ENCODE measurements around the gene C2orf72.
"Not testable (repeated sequence)": the region's sequence is repeated elsewhere in the genome, so short reads cannot be mapped to it uniquely, and the experiment has no call there.

C2orf72 gene

GRCh38 chr2:231046916-231047273 lies 9.6 kb downstream of the C2orf72 start:
- DNase-seq (ENCODE audit: low spot score) = no peak

DNA sequence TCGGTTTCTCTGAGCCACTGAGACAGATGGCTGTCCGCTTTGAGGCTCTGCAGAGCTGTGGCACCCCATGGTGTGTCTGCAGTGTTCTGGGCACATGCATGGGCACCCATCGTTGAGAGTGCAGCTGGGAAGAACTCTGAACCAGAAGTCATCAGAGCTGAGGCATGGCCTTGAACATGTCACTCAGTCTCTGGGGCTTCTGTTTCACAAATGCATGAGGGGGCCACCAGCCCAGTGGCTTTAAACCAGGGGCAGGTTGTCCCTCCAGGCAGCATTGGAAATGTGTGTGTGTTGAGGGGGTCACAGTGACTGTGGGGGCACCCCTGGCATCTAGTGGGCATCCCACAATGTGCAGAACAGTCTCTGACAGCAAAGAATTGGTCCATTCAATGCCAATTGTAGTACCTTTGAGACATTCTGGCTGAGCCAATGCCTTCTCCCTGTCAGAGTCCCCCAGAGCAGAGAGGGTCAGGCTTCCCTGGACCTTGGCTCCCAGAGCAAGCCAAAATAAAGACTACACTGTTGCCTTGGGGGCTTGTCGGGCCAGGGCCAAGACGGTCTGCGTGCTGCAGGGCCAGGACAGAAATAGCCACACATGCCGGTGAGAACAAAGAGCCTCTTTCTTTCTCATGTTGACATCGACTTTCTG lies 10.1 kb downstream of the C2orf72 start:
- DNase-seq (ENCODE audit: low spot score) = no peak

DNA sequence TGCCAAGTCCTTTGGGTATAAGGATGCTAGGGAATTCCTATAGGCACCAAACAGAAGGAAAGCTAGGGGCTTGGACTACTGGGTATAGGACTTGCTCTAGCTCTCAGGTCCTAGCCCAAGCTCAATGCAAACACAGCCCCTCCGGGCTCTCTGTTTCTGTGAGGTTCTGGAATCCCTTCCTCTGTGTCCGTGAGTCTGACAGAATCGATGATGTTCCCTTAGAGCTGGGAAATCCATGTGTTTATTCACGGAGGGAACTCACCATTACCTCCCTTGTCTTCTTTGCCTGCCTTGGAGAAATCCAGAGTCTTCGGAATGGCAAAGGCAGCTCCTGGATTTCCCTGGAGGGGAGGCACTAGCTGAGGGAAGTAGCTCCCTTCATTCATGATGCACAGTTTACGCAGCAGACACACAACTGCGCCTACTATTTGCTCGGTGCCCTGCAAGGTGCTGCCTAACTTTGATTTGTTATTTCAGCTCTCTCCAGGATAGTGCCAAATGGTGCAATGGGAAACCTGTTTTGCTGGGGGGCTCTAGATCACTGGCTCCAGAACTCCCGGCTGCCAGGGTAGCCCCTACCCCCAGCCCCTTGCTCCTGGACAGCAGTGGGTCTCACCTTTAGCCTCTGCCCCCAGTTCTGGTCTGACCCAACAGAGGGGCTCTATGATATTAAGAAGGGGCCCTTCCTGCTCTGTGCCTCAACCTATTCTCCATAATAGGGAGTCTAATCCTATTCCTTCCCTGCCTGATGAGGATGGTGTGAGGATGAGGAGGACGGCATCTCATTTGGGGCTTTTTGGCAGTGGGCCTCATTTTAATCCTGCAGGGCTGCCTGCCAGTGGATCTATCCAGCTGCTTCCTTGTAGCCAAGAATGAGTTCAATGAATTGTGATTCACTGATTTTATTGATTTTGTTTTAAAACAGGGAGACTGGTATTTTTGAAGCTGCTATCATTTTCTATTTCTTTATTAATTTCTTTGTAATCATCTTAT lies 10.9 kb downstream of the C2orf72 start:
- DNase-seq (ENCODE audit: low spot score) = no peak

DNA sequence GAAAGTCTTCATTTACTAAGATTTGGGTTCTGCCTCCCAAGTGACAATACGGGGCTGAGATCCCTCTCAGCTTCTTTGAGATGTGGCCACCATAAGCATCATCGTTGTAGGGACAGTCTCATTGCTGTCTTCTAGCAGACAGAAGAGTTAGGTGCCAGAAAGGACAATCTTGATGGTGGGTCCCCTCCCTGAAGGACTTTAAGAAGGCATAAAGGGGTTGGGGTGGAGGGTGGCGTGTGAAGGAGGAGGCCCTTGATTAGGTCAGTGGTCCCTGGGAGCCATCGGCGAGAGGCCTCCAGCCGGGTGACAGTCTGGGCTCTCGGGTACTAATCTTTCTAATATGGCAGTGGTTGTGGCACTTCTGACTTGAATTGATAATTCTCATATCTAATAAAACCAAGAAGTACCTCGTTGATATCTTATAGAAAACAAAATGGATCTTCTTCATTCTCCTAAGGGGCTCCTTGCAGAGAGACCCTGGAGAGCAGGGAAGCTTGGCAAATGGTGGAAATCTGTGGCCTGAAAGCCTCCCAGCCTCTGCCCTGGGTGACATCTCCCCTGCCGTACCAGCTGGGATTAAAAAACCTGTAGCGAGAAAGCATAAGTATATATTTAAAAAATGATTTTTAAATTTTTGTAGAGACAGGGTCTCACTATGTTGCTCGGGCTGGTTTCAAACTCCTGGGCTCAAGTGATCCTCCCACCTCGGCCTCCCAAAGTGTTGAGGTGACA lies 12.1 kb downstream of the C2orf72 start:
- no peak for DNase-seq (ENCODE audit: low spot score)

DNA sequence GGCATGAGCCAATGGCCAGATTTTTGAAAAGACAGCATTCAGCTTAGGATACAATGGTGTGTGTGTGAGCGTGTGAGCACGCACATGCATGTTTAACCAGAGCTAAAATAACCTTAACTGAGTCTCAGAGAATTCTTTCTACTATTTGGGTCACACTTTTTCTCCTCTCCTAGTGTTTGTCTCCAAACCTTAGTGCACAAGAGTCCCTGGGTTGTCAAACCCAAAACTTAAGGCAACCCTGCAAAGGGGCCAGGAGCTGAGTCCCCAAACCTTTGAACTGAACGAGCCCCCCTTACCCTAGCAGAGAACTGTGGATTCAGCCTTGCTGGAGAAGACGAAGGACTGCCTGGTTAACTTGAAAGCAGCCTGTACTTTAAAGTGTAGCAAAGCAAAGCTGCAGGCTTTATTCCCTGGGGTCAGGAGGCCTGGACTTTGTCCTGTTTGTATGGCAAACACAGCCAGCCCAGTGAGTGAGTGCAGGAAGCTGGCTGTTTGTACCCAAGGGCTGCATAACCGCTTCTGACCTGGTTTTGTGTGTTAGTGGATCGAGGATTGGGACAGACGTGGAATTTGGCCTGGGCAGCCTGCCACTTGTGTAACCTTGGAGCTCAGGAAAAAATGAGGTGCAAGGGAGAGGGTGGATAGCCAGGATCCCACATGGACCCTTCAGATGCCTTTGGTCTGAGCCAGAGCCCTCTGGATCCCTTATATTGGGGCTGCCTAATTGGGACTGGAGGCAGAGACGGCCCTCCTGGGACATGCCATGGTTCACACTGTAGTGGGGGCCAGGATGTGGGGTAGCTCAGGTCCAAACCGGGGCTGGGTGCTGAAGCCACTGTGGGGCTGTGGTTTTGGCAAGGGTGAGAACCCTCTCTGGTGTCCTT lies 12.9 kb downstream of the C2orf72 start:
- peak; percentile 61 for DNase-seq (ENCODE audit: low spot score)

GRCh38 chr2:231051116-231051515 lies 13.8 kb downstream of the C2orf72 start:
- no peak for DNase-seq (ENCODE audit: low spot score)

- peak; percentile 61 for DNase-seq (ENCODE audit: low spot score)
These were observed 15.4 kb downstream of the C2orf72 start for GRCh38 chr2:231052494-231053451.

DNA sequence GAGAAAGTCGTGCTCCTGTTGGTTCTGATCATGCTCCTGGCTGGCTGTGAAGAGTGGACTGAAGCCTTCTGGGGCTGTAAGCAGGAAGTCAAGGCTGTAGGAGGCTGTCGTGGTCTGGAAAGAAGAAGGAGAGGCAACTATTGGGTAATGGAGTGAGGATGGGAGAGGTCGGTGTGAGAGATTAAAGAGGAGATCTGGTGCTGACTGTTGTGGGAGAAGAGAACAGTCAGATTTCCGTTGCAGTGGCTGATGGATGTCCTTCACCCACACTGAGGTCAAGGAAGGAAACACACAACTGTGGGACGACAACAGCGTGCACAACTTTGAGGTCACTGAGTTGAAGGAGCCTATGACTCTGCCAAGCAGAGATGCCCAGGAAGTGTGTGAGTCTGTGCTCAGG lies 16.5 kb downstream of the C2orf72 start:
- DNase-seq (ENCODE audit: low spot score) = no peak

GRCh38 chr2:231056453-231057416 lies 19.4 kb downstream of the C2orf72 start, which contains the start of gene PSMD1:
Gene PSMD1, plus strand, starts transcription at chr2:231056867. Its CDS starts 159 bp downstream, at chr2:231057026.
- peak; percentile 84 for DNase-seq (ENCODE audit: low spot score)

DNA sequence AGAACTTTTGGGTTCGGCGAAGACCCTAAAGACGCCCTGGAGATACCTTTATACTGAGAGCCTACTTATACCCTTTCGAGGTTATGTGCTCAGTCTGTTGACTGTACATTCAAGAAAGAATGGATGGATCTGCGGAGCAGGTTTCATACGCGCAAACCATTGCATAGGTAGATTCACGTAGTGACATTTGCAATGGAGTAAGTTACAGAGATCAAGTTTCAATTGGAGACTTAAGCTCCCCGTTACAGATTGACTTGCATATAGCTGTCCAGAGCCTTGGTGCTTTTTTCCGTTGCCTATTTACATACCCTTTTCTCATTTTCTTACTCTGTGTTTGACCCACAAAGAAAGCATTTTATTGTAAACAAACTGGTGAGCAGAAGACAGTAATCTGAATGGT lies 20.3 kb downstream of the C2orf72 start:
- no peak for DNase-seq (ENCODE audit: low spot score)

- DNase-seq (ENCODE audit: low spot score) = no peak
These were observed 21.6 kb downstream of the C2orf72 start for GRCh38 chr2:231058761-231059550.

DNA sequence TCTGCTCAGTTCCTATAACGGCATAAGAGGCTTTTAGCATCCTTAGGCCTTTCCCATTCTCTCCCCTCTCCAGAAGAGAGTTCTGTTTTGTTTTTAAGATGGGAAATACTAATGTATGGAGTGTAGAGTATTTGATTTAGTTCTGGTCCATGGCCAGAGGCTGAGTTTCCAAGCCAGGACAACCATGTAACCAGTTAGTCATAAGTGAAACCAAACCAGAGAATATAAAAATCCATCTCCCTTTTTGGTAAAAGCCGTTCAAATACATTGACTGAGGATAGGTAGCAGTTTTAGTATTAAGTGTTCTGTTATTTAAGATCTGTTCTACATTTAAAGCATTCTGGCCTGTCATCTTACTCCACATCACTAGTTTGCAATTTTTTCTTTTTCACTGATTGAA lies 22.4 kb downstream of the C2orf72 start:
- no peak for DNase-seq (ENCODE audit: low spot score)

- no peak for DNase-seq (ENCODE audit: low spot score)
These were observed 25.5 kb downstream of the C2orf72 start for GRCh38 chr2:231062776-231063175.

- no peak for DNase-seq (ENCODE audit: low spot score)
These were observed 26.0 kb downstream of the C2orf72 start for GRCh38 chr2:231063347-231063746.

- DNase-seq (ENCODE audit: low spot score) = no peak
These were observed 28.6 kb downstream of the C2orf72 start for GRCh38 chr2:231065966-231066365.

DNA sequence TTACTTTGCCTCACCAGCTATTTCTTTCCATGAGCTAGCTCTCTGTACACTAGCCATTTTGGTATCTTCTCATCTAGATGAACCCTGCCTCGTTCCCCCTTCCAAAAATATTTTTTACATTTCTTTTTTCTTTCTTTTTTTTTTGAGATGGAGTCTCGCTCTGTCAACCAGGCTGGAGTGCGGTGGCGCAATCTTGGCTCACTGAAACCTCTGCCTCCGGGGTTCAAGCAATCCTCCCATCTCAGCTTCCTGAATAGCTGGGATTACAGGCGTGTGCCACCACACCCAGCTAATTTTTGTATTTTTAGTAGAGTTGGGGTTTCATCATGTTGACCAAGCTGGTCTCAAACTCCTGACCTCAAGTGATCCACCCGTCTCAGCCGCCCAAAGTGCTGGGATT lies 30.2 kb downstream of the C2orf72 start:
- DNase-seq (ENCODE audit: low spot score) = not testable (repeated sequence)

- DNase-seq (ENCODE audit: low spot score) = no peak
These were observed 31.4 kb downstream of the C2orf72 start for GRCh38 chr2:231068525-231069222.
